HG02610 (cell line): ENCODE results near the gene SET.
"Not testable (repeated sequence)": the region's sequence is repeated elsewhere in the genome, so short reads cannot be mapped to it uniquely, and the experiment has no call there.

Source experiments
- ATAC-seq: cut with Tn5 transposase; IDR thresholded peaks from one replicate; pipeline ENCODE4 v1.9.1; 2021; ENCODE audit warnings: mild to moderate bottlenecking, moderate library complexity; ENCODE audit not compliant: unreplicated experiment

SET gene

GRCh38 chr9:128685636-128686489 is 3.2 kb upstream of the SET start:
- no peak for ATAC-seq

- no peak for ATAC-seq
Measured at GRCh38 chr9:128687453-128687852, 1.6 kb upstream of the SET start.

GRCh38 chr9:128689293-128689774 is 312 bp downstream of the SET start:
- ATAC-seq = peak; percentile 20

- no peak for ATAC-seq
Measured at GRCh38 chr9:128689820-128690683, 1.0 kb downstream of the SET start.

GRCh38 chr9:128690684-128691034 is 1.6 kb downstream of the SET start:
- no peak for ATAC-seq

GRCh38 chr9:128693738-128694137 is 4.7 kb downstream of the SET start:
- ATAC-seq = not testable (repeated sequence)

- no peak for ATAC-seq
Measured at GRCh38 chr9:128694344-128694743, 5.3 kb downstream of the SET start.

- ATAC-seq = no peak
Measured at GRCh38 chr9:128696923-128697707, 8.1 kb downstream of the SET start.

GRCh38 chr9:128699096-128699795 is 10.2 kb downstream of the SET start:
- ATAC-seq = not testable (repeated sequence)

GRCh38 chr9:128701227-128701854 is 12.3 kb downstream of the SET start:
- no peak for ATAC-seq

GRCh38 chr9:128702445-128702948 is 13.5 kb downstream of the SET start, which contains the start of gene PKN3:
PKN3 (plus strand) TSS chr9:128702503; CDS start chr9:128702916, 413 bp downstream.
- peak; percentile 68 for ATAC-seq

- no peak for ATAC-seq
Measured at GRCh38 chr9:128702949-128703615, 14.1 kb downstream of the SET start.

GRCh38 chr9:128703616-128704355 is 14.8 kb downstream of the SET start:
- no peak for ATAC-seq

GRCh38 chr9:128704356-128704670 is 15.3 kb downstream of the SET start:
- ATAC-seq = no peak

- ATAC-seq = no peak
Measured at GRCh38 chr9:128705051-128705965, 16.3 kb downstream of the SET start.

- no peak for ATAC-seq
Measured at GRCh38 chr9:128706045-128706444, 17.0 kb downstream of the SET start.

GRCh38 chr9:128706671-128707381 is 17.8 kb downstream of the SET start:
- no peak for ATAC-seq
